Neural cell (in vitro differentiated cells): Measurements from ENCODE around the gene SGCD. TPM values are rescaled to one million over a fixed set of nuclear protein-coding genes. Genes with fewer than 3 reads are reported as not detected.

ENCODE experiments used
- H2AFZ ChIP-seq: fragments of 200-600, 300-800 bp; sonication (generic), shearing (Covaris generic); 2 replicates; pipeline ENCODE4 v1.6.0; 2014; ENCODE audit warnings: low read depth, mild to moderate bottlenecking, antibody characterized with exemption, low read length, moderate library complexity
- H3F3A ChIP-seq: fragments of 200-600 bp; shearing (Covaris generic); 2 replicates; pipeline ENCODE4 v1.6.1; 2016; ENCODE audit warnings: mild to moderate bottlenecking, moderate library complexity, mixed read lengths, antibody characterized with exemption, low read length; ENCODE audit not compliant: insufficient read depth, poor library complexity, severe bottlenecking
- H3K27ac ChIP-seq: fragments of 200-600, 300-800 bp; sonication (generic), shearing (Covaris generic); 2 replicates; pipeline ENCODE4 v1.5.1; 2014; ENCODE audit warnings: mild to moderate bottlenecking, low read length, moderate library complexity
- H3K27me3 ChIP-seq: fragments of 300-800, 200-600 bp; sonication (generic), shearing (Covaris generic); 2 replicates; pipeline ENCODE4 v1.6.0; 2014; ENCODE audit warnings: mild to moderate bottlenecking, low read depth, low read length, moderate library complexity; ENCODE audit not compliant: insufficient read depth
- H3K36me3 ChIP-seq: fragments of 300-800, 200-600 bp; sonication (generic), shearing (Covaris generic); 2 replicates; pipeline ENCODE4 v1.5.1; 2014; ENCODE audit warnings: mild to moderate bottlenecking, antibody characterized with exemption, low read length, moderate library complexity; ENCODE audit not compliant: insufficient read depth
- H3K4me2 ChIP-seq: fragments of 300-800, 200-600 bp; sonication (generic), shearing (Covaris generic); 2 replicates; pipeline ENCODE4 v1.6.0; 2014; ENCODE audit warnings: mild to moderate bottlenecking, low read length
- H3K4me3 ChIP-seq: fragments of 300-800, 200-600 bp; sonication (generic), shearing (Covaris generic); 2 replicates; pipeline ENCODE4 v1.5.1; 2014; ENCODE audit warnings: mild to moderate bottlenecking, low read length, moderate library complexity
- H3K79me2 ChIP-seq: fragments of 200-600 bp; shearing (Covaris generic); replicated peaks from 2 replicates; pipeline ENCODE4 v1.6.0; 2014; ENCODE audit warnings: mild to moderate bottlenecking, low read length, moderate library complexity; ENCODE audit not compliant: insufficient read depth
- H3K9ac ChIP-seq: fragments of 300-800, 200-600 bp; sonication (generic), shearing (Covaris generic); 2 replicates; pipeline ENCODE4 v1.6.1; 2016; ENCODE audit warnings: mild to moderate bottlenecking, low read length, mixed read lengths
- H3K9me2 ChIP-seq: fragments of 200-600 bp; shearing (Covaris generic); 2 replicates; pipeline ENCODE4 v1.6.1; 2016; ENCODE audit warnings: mild to moderate bottlenecking, low read length, mixed read lengths; ENCODE audit not compliant: insufficient read depth
- H3K9me3 ChIP-seq: fragments of 200-600, 300-800 bp; sonication (generic), shearing (Covaris generic); 2 replicates; pipeline ENCODE4 v1.6.1; 2016; ENCODE audit warnings: mild to moderate bottlenecking, mixed run types, low read length, moderate library complexity, mixed read lengths
- H4K20me1 ChIP-seq: fragments of 200-600 bp; shearing (Covaris generic); 2 replicates; pipeline ENCODE4 v1.6.1; 2016; ENCODE audit warnings: mild to moderate bottlenecking, mixed run types; ENCODE audit not compliant: insufficient read depth
- CTCF ChIP-seq: fragments of 450-650 bp; IDR thresholded peaks from 2 replicates; pipeline ENCODE4 v1.5.1; 2014; ENCODE audit warnings: antibody characterized with exemption, mild to moderate bottlenecking, moderate library complexity; ENCODE audit not compliant: poor library complexity, severe bottlenecking
- EP300 ChIP-seq: fragments of 450-650 bp; conservative IDR thresholded peaks from 2 replicates; pipeline ENCODE4 v1.6.1; 2014; ENCODE audit warnings: antibody characterized with exemption, mild to moderate bottlenecking, moderate library complexity; ENCODE audit not compliant: poor library complexity, severe bottlenecking
- EZH2 ChIP-seq: fragments of 200-600, 300-800 bp; shearing (Covaris generic), sonication (generic); IDR thresholded peaks from 2 replicates; pipeline ENCODE4 v1.6.1; 2014; ENCODE audit warnings: antibody characterized with exemption, low read length, borderline replicate concordance, mild to moderate bottlenecking; ENCODE audit not compliant: insufficient read depth, poor library complexity, severe bottlenecking
- MXI1 ChIP-seq: fragments of 450-650 bp; conservative IDR thresholded peaks from 2 replicates; pipeline ENCODE4 v1.6.1; 2014; ENCODE audit warnings: antibody characterized with exemption, mild to moderate bottlenecking; ENCODE audit not compliant: poor library complexity, severe bottlenecking
- POLR2AphosphoS5 ChIP-seq: IDR thresholded peaks from 2 replicates; pipeline ENCODE4 v1.6.1; 2012
- RAD21 ChIP-seq: fragments of 450-650 bp; conservative IDR thresholded peaks from 2 replicates; pipeline ENCODE4 v1.6.1; 2014; ENCODE audit warnings: antibody characterized with exemption, mild to moderate bottlenecking, moderate library complexity
- REST ChIP-seq: IDR thresholded peaks from 2 replicates; pipeline ENCODE4 v1.6.1; 2012; ENCODE audit warnings: borderline replicate concordance
- SMC3 ChIP-seq: fragments of 450-650 bp; conservative IDR thresholded peaks from 2 replicates; pipeline ENCODE4 v1.6.1; 2014; ENCODE audit warnings: antibody characterized with exemption, mild to moderate bottlenecking, moderate library complexity; ENCODE audit not compliant: poor library complexity
- TAF1 ChIP-seq: IDR thresholded peaks from 2 replicates; pipeline ENCODE4 v1.6.1; 2012; ENCODE audit warnings: low read depth
- polyA plus RNA-seq: library from polyadenylated mRNA; depleted of rRNA; stranded (reverse); fragments of >200 nt; gene quantifications from 2 replicates; pipeline ENCODE4 v1.2.3, GENCODE V29; 2014

The SGCD gene
- polyA plus RNA-seq, 1 donor from 2014 or later: 3.4 TPM

- H2AFZ ChIP-seq: no peak overlapping the region
- no peaks in the 10 kb centered on the region for H3K9me2 ChIP-seq
- no peaks in the 10 kb centered on the region for H3K9me3 ChIP-seq
- H3K4me3 ChIP-seq: no peak overlapping the region
- H3K27ac ChIP-seq: no peak overlapping the region
- no peaks in the 10 kb centered on the region for H4K20me1 ChIP-seq
- no peaks in the 10 kb centered on the region for H3K27me3 ChIP-seq
- no peaks in the 10 kb centered on the region for H3F3A ChIP-seq
- no peak overlapping the region for H3K9ac ChIP-seq
- H3K4me2 ChIP-seq: no peak overlapping the region
- no peaks in the 10 kb centered on the region for H3K36me3 ChIP-seq
- TF ChIP-seq POLR2AphosphoS5 (no peak), EP300 (no peak), SMC3 (no peak), REST (no peak), TAF1 (no peak), MXI1 (no peak), RAD21 (no peak), EZH2 (no peak), CTCF (no peak)
- no peaks in the 10 kb centered on the region for H3K79me2 ChIP-seq
Measured at GRCh38 chr5:156505101-156505500, 178.1 kb downstream of the SGCD start.

DNA sequence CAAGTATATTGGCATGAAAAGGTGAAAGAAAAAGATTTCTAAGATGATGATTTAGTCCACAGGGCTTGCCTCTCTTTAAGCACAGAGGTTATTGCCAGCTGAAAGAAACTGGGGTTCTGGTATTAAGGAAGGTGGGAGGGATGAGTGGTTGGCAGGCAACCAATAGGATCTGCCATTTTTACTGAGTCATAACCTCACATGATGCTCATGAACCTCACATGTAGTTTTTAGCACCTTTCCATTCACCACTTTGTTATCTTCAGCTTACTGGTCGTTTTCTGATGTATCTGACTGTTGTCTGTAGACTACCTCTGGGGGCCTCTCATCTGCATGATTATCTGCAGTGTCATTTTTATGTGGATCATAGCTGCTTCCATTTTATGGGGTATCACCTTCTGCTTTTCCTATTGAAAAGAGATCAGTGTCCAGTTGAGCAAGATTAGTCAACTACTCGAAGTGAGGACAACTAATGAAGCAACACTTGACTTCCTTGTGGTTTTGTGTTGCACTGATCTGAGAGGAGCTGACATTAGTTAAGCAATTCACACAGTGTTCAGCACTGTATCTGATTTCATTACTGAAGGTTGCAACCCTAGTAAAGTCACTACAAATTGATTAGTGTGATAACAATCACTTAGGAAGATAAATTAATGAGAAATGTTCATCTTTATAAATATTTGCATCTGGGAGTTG lies 186.3 kb downstream of the SGCD start:
- no peaks in the 10 kb centered on the region for H3K27me3 ChIP-seq
- H3K36me3 ChIP-seq: no peaks in the 10 kb centered on the region
- no peak overlapping the region for H3K27ac ChIP-seq
- H2AFZ ChIP-seq: no peak overlapping the region
- H3K9me2 ChIP-seq: no peaks in the 10 kb centered on the region
- no peaks in the 10 kb centered on the region for H3K9me3 ChIP-seq
- H4K20me1 ChIP-seq: no peaks in the 10 kb centered on the region
- TF ChIP-seq POLR2AphosphoS5 (no peak), SMC3 (no peak), MXI1 (no peak), EZH2 (no peak), EP300 (no peak)
- no peak overlapping the region for H3K9ac ChIP-seq
- H3F3A ChIP-seq: no peaks in the 10 kb centered on the region
- no peak overlapping the region for H3K4me2 ChIP-seq
- no peak overlapping the region for H3K4me3 ChIP-seq
- no peaks in the 10 kb centered on the region for H3K79me2 ChIP-seq
